ES-I3 (cell line): ENCODE data around the gene GCN1.

Source experiments
- H3K36me3 ChIP-seq: 2 replicates; pipeline ENCODE4 v1.6.1; 2013; ENCODE audit warnings: mild to moderate bottlenecking, low read length, control low read depth, moderate library complexity; ENCODE audit not compliant: insufficient read depth
- H3K4me1 ChIP-seq: 2 replicates; pipeline ENCODE4 v1.6.1; 2013; ENCODE audit warnings: mild to moderate bottlenecking, control low read depth, low read length; ENCODE audit not compliant: insufficient read depth
- H3K9ac ChIP-seq: 2 replicates; pipeline ENCODE4 v1.6.1; 2013; ENCODE audit warnings: low read depth, mild to moderate bottlenecking, low read length, moderate library complexity
- H3K9me3 ChIP-seq: 2 replicates; pipeline ENCODE4 v1.6.1; 2013; ENCODE audit warnings: mild to moderate bottlenecking, low read length, moderate library complexity; ENCODE audit not compliant: control insufficient read depth, insufficient read depth

Gene GCN1

GRCh38 chr12:120161852-120162251, 32.7 kb downstream of the GCN1 start:
- no peak overlapping the region for H3K9ac ChIP-seq
- no peaks in the 10 kb centered on the region for H3K4me1 ChIP-seq
- no peaks in the 10 kb centered on the region for H3K9me3 ChIP-seq
- peaks cover 61% of the 10 kb centered on the region for H3K36me3 ChIP-seq

GRCh38 chr12:120159509-120160237, 34.8 kb downstream of the GCN1 start:
- Histone ChIP-seq H3K36me3 (peaks cover 79% of the 10 kb centered on the region), H3K9me3 (no peaks in the 10 kb centered on the region), H3K4me1 (no peaks in the 10 kb centered on the region), H3K9ac (no peak overlapping the region)

GRCh38 chr12:120158351-120158750, 36.2 kb downstream of the GCN1 start:
- H3K4me1 ChIP-seq = no peaks in the 10 kb centered on the region

GRCh38 chr12:120157678-120158077, 36.8 kb downstream of the GCN1 start:
- Histone ChIP-seq H3K9ac (no peak overlapping the region), H3K9me3 (no peaks in the 10 kb centered on the region), H3K4me1 (no peaks in the 10 kb centered on the region), H3K36me3 (peaks cover 72% of the 10 kb centered on the region)

More at GRCh38 chr12:120158351-120158750, 36.2 kb downstream of the GCN1 start:
- no peak overlapping the region for H3K9ac ChIP-seq
- no peaks in the 10 kb centered on the region for H3K9me3 ChIP-seq
- H3K36me3 ChIP-seq = peaks cover 76% of the 10 kb centered on the region

DNA sequence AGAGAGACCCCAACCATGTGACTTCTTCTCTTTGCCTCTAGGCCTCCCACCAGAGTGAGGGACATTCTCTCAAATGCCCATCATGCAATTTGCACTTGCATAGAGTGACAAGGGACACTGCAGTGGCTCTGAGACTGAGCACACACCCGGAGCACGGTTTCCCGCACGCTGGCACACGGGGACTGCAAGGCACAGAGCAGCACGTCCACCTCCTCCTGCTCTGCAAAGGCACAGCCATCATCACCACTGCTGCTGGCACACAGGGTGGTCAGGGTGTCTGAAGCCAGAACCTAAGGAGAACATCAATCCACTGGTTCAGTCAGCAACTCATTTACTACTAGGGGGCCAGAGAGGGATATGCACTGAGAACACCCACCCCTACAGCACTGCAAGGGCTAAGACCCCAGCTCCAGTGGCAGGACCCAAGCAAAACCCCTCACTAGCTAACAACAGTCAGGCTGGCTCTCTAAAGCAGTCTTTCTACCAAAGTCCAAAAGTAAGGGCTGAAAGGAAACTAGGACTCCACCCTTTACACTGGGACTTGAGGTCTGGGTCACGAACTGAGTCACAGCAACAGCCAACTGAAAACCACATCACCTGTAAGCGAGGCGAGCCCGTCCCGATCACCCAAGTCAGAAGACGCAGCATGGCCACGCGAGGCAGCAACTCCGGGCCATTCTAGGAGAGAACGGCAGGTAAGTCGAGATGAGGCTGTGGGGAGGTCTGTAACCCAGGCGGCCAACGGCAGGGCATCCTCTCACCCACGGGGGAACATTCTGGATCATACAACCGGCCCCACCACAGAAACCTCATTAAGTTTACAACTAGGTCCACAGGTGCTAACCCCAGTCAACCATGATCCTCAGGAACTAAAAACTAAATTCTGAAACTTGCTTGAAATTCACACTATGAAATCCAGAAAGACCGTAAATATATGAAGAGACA, 37.9 kb downstream of the GCN1 start:
- peaks cover 70% of the 10 kb centered on the region for H3K36me3 ChIP-seq
- no peaks in the 10 kb centered on the region for H3K4me1 ChIP-seq
- H3K9ac ChIP-seq = no peak overlapping the region
- no peaks in the 10 kb centered on the region for H3K9me3 ChIP-seq

DNA sequence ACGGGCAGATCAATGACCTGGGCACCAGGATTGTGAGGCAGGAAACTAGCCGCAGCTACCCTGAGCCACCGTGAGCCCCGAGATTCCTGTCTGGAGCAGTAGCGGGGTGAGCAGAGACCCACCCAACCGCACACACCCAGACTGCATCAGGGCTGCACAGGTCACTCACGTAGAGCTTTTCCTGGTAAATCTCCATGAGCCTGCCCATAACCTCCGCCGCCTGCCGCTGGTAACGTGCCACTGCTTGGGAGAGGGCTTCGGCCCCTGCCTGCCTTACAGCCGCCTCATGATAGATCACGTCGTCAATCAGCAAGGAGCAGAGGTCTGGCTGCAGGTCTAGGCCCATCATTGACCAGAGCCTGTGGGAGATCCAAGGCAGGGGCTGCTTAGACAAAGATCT, 39.4 kb downstream of the GCN1 start:
- Histone ChIP-seq H3K9me3 (no peaks in the 10 kb centered on the region), H3K4me1 (no peaks in the 10 kb centered on the region), H3K36me3 (peaks cover 60% of the 10 kb centered on the region), H3K9ac (no peak overlapping the region)

GRCh38 chr12:120150919-120151525, 43.5 kb downstream of the GCN1 start:
- H3K4me1 ChIP-seq = no peaks in the 10 kb centered on the region
- H3K9ac ChIP-seq = no peak overlapping the region
- H3K9me3 ChIP-seq = no peaks in the 10 kb centered on the region
- H3K36me3 ChIP-seq = peaks cover 66% of the 10 kb centered on the region

- Histone ChIP-seq H3K9ac (no peak overlapping the region), H3K4me1 (no peaks in the 10 kb centered on the region), H3K36me3 (peaks cover 58% of the 10 kb centered on the region), H3K9me3 (no peaks in the 10 kb centered on the region)
Measured at GRCh38 chr12:120148011-120148410, 46.5 kb downstream of the GCN1 start.

DNA sequence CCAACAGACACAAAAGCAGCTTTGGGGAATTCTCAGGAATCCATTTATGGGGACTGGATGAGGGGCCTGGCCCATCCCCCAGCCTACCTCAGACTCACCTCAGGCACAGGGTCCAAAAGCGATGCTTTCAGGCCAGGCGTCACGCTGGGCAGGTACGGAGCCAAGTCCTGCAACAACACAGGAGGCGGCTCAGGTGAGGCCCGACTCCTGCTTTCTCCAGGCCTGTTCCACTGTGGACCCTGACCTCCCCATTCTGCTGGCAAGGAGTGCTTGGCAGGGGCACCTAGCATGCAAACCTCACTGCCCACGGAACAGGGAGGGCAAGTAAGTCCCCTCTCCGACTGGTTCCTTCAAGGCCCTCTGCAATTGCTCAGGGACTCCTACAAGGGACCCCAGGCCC, 49.4 kb downstream of the GCN1 start:
- Histone ChIP-seq H3K9me3 (no peaks in the 10 kb centered on the region), H3K4me1 (no peaks in the 10 kb centered on the region), H3K9ac (no peak overlapping the region), H3K36me3 (peaks cover 66% of the 10 kb centered on the region)

DNA sequence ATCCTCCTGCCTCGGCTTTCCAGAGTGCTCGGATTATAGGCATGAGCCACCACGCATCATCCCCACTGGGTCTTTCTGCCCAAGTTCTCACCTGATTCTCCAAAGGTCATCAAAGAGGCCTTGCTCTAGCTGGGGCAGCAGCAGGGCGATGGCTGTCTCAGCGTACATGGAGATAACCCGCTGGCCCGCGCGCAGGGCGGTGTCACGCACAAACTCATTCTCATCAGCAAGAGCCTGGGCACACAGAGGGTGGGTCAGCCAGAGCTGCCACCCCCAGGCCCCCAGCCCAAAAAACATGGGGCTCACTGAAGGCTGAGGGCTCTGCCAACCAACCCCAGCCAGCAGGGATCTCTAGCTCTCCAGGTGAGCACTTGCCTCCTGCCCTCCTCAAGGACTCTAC, 50.3 kb downstream of the GCN1 start:
- Histone ChIP-seq H3K9ac (no peak overlapping the region), H3K9me3 (no peaks in the 10 kb centered on the region), H3K4me1 (no peaks in the 10 kb centered on the region), H3K36me3 (peaks cover 64% of the 10 kb centered on the region)

- H3K36me3 ChIP-seq = peaks cover 62% of the 10 kb centered on the region
- H3K4me1 ChIP-seq = no peaks in the 10 kb centered on the region
- no peaks in the 10 kb centered on the region for H3K9me3 ChIP-seq
- H3K9ac ChIP-seq = no peak overlapping the region
Measured at GRCh38 chr12:120142231-120142877, 52.2 kb downstream of the GCN1 start.

- Histone ChIP-seq H3K9me3 (no peaks in the 10 kb centered on the region), H3K4me1 (no peaks in the 10 kb centered on the region), H3K9ac (no peak overlapping the region), H3K36me3 (peaks cover 61% of the 10 kb centered on the region)
Measured at GRCh38 chr12:120141336-120141735, 53.2 kb downstream of the GCN1 start.

DNA sequence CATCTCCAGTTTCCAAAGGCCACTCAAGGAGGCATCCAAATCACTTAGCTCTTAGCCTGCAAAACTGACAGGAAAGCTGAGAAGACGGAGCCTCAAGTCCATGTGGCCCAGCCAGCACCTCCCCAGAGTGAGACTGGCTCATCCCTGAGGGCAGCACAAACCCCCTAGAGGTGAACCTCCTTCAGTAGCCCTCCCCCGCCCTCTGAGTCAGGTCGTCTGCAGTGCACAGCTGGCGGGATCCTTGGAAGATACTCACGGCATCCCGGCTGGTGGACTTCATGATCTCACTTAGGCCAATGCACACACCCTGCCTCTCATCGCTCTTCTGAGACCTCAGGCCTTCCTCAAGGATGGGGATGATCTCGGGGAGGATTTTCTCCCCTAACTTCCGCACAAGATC, 53.9 kb downstream of the GCN1 start:
- no peaks in the 10 kb centered on the region for H3K4me1 ChIP-seq
- H3K36me3 ChIP-seq = peaks cover 64% of the 10 kb centered on the region
- H3K9me3 ChIP-seq = no peaks in the 10 kb centered on the region
- H3K9ac ChIP-seq = no peak overlapping the region

DNA sequence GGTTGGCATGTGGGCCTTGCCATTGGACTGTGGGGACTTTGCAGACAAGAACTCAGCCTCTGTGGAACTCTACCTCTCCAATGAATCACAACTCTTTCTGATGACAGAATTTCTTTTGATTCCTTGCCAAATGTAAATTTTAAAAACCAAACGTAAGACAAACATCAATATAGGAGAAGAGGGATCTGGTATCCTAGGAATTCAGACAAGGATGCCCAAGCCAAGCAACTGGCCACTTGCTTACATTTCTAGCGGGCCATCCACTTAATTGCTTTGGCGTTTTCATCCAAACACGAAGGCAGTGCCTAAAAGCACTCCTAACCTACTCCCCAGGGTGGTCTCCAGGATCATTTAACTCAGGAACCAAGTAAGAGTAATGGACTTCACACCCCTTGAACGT, 54.6 kb downstream of the GCN1 start:
- Histone ChIP-seq H3K36me3 (peaks cover 65% of the 10 kb centered on the region), H3K4me1 (no peaks in the 10 kb centered on the region), H3K9ac (no peak overlapping the region), H3K9me3 (no peaks in the 10 kb centered on the region)
